H1 (cell line): ENCODE data around the gene GPD1L. TPM values are rescaled to one million over a fixed set of nuclear protein-coding genes. Genes with fewer than 3 reads are reported as not detected.

ENCODE experiments used
- CTCF ChIA-PET: fragments of 300-600 bp; sonication (Branson Sonifier 250); formaldehyde crosslinking; loops from one replicate; lab custom pipeline; 2021; ENCODE audit not compliant: partially characterized antibody; lab: Charles Lee
- POLR2A ChIA-PET: fragments of 300-600 bp; sonication (Branson Sonifier 250); formaldehyde crosslinking; loops from one replicate; lab custom pipeline; 2021; ENCODE audit warnings: inconsistent platforms; ENCODE audit not compliant: partially characterized antibody; lab: Charles Lee
- DNase-seq, 2 experiments: peaks; one replicate each; pipeline versions ENCODE4 v3.0.0 to v3.0.0-alpha.2; 2010 to 2022; ENCODE audit warnings: low spot score in 2 of 2, low read depth in 1 of 2, mixed read lengths in 1 of 2
- FAIRE-seq: peaks from 2 replicates; lab custom pipeline; 2011; peaks lifted over from hg19 to GRCh38; lab: Jason Lieb, UNC
- H2AFZ ChIP-seq: 2 replicates; pipeline ENCODE4 v1.8.1; 2012; ENCODE audit warnings: low read length, inconsistent platforms
- H2AK5ac ChIP-seq: 2 replicates; pipeline ENCODE4 v1.6.1; 2013; ENCODE audit warnings: low read depth, low read length
- H2BK120ac ChIP-seq: replicated peaks from 2 replicates; pipeline ENCODE3; 2013; ENCODE audit warnings: low read depth, low read length, inconsistent platforms
- H2BK12ac ChIP-seq: 2 replicates; pipeline ENCODE4 v1.6.1; 2013; ENCODE audit warnings: low read depth, low read length
- H2BK15ac ChIP-seq: 2 replicates; pipeline ENCODE4 v1.6.1; 2013; ENCODE audit warnings: low read length
- H2BK20ac ChIP-seq: 2 replicates; pipeline ENCODE4 v1.6.1; 2013; ENCODE audit warnings: low read length
- H2BK5ac ChIP-seq: 2 replicates; pipeline ENCODE4 v1.6.1; 2013; ENCODE audit warnings: low read depth, low read length
- H3K14ac ChIP-seq: 2 replicates; pipeline ENCODE4 v1.6.1; 2013; ENCODE audit warnings: inconsistent platforms; ENCODE audit not compliant: insufficient read length
- H3K18ac ChIP-seq: 2 replicates; pipeline ENCODE4 v1.6.1; 2013; ENCODE audit warnings: low read length; ENCODE audit errors: extremely low read depth
- H3K23ac ChIP-seq: 2 replicates; pipeline ENCODE4 v1.6.1; 2013; ENCODE audit warnings: inconsistent platforms; ENCODE audit not compliant: insufficient read length
- H3K23me2 ChIP-seq: 2 replicates; pipeline ENCODE4 v1.6.1; 2013; ENCODE audit warnings: low read depth, low read length
- H3K27ac ChIP-seq: 2 replicates; pipeline ENCODE4 v1.6.1; 2011; ENCODE audit warnings: low read depth, low read length, inconsistent platforms
- H3K27me3 ChIP-seq, 4 experiments: replicated peaks in 1 of 4; 1 replicate in 1 of 4; 2 replicates in 3 of 4; pipeline versions ENCODE4 v1.6.1 to v1.8.1; 2011 to 2013; ENCODE audit warnings: low read length in 3 of 4, mild to moderate bottlenecking in 3 of 4, inconsistent platforms in 2 of 4, mixed read lengths in 2 of 4, moderate library complexity in 1 of 4; ENCODE audit not compliant: control insufficient read depth in 3 of 4, insufficient read depth in 3 of 4; ENCODE audit errors: extremely low read depth in 1 of 4
- H3K36me3 ChIP-seq, 4 experiments: 2 replicates each; pipeline versions ENCODE4 v1.6.1 to v1.8.1; 2011 to 2013; ENCODE audit warnings: mild to moderate bottlenecking in 4 of 4, low read length in 3 of 4, moderate library complexity in 2 of 4, control low read depth in 1 of 4, inconsistent platforms in 1 of 4; ENCODE audit not compliant: insufficient read depth in 4 of 4, control insufficient read depth in 2 of 4
- H3K4ac ChIP-seq: replicated peaks from 2 replicates; pipeline ENCODE3; 2013; ENCODE audit warnings: low read length, low read depth, mixed read lengths, inconsistent platforms; ENCODE audit not compliant: insufficient read length
- H3K4me1 ChIP-seq, 4 experiments: replicated peaks in 1 of 4; 1 replicate in 1 of 4; 2 replicates in 3 of 4; pipeline versions ENCODE4 v1.6.1 to v1.8.1; 2011 to 2013; ENCODE audit warnings: low read length in 3 of 4, inconsistent platforms in 2 of 4, mixed read lengths in 1 of 4; ENCODE audit not compliant: insufficient read depth in 4 of 4, control insufficient read depth in 3 of 4
- H3K4me2 ChIP-seq, 2 experiments: 2 replicates each; pipeline versions ENCODE4 v1.6.1 to v1.8.1; 2011 to 2013; ENCODE audit warnings: low read depth in 2 of 2, low read length in 2 of 2, control low read depth in 1 of 2, inconsistent platforms in 1 of 2, mild to moderate bottlenecking in 1 of 2; ENCODE audit not compliant: insufficient read depth in 1 of 2
- H3K4me3 ChIP-seq, 4 experiments: fragments of 200-600, 300-600 bp in 1 of 4; sonication (generic), shearing (Covaris generic), sonication (Bioruptor Twin) in 1 of 4; 2 replicates each; pipeline versions ENCODE4 v1.5.1 to v1.8.1; 2011 to 2016; ENCODE audit warnings: low read length in 4 of 4, low read depth in 3 of 4, control low read depth in 2 of 4, inconsistent platforms in 2 of 4, mild to moderate bottlenecking in 2 of 4, mixed read lengths in 1 of 4, moderate library complexity in 1 of 4; ENCODE audit not compliant: insufficient read depth in 2 of 4; ENCODE audit errors: extremely low read depth in 1 of 4
- H3K56ac ChIP-seq: replicated peaks from 2 replicates; pipeline ENCODE3; 2013; ENCODE audit warnings: low read depth, mild to moderate bottlenecking, mixed read lengths, low read length, inconsistent platforms; ENCODE audit not compliant: insufficient read length
- H3K79me1 ChIP-seq: 2 replicates; pipeline ENCODE4 v1.6.1; 2013; ENCODE audit warnings: low read depth, low read length, control low read depth
- H3K79me2 ChIP-seq, 2 experiments: 2 replicates each; pipeline versions ENCODE4 v1.6.1 to v1.8.1; 2012 to 2013; ENCODE audit warnings: low read length in 2 of 2, mild to moderate bottlenecking in 2 of 2, inconsistent platforms in 1 of 2; ENCODE audit not compliant: insufficient read depth in 2 of 2, control insufficient read depth in 1 of 2
- H3K9ac ChIP-seq, 4 experiments: replicated peaks in 1 of 4; 1 replicate in 1 of 4; 2 replicates in 3 of 4; pipeline versions ENCODE4 v1.6.1 to v1.8.1; 2011 to 2013; ENCODE audit warnings: low read depth in 3 of 4, low read length in 3 of 4, control low read depth in 2 of 4, mild to moderate bottlenecking in 2 of 4, moderate library complexity in 2 of 4, inconsistent platforms in 1 of 4; ENCODE audit errors: extremely low read depth in 1 of 4
- H3K9me3 ChIP-seq, 2 experiments: 2 replicates each; pipeline versions ENCODE4 v1.6.1 to v1.8.1; 2012 to 2013; ENCODE audit warnings: mild to moderate bottlenecking in 2 of 2, moderate library complexity in 2 of 2, control low read depth in 1 of 2, inconsistent platforms in 1 of 2, low read depth in 1 of 2, low read length in 1 of 2, mixed read lengths in 1 of 2; ENCODE audit not compliant: insufficient read depth in 2 of 2
- H4K20me1 ChIP-seq, 2 experiments: replicated peaks in 1 of 2; 2 replicates each; pipeline versions ENCODE3 to v1.8.1; 2011 to 2013; ENCODE audit warnings: inconsistent platforms in 2 of 2, low read length in 2 of 2, mild to moderate bottlenecking in 1 of 2; ENCODE audit not compliant: insufficient read depth in 2 of 2, control insufficient read depth in 1 of 2
- H4K5ac ChIP-seq: 2 replicates; pipeline ENCODE4 v1.6.1; 2013; ENCODE audit warnings: low read length, low read depth, mixed read lengths, inconsistent platforms; ENCODE audit not compliant: insufficient read length
- H4K8ac ChIP-seq: 2 replicates; pipeline ENCODE4 v1.8.0; 2013; ENCODE audit warnings: mild to moderate bottlenecking, moderate library complexity, low read length, inconsistent platforms; ENCODE audit not compliant: insufficient read depth; ENCODE audit errors: extremely low read depth
- H4K91ac ChIP-seq: replicated peaks from 2 replicates; pipeline ENCODE3; 2013; ENCODE audit warnings: low read length, mixed read lengths, inconsistent platforms; ENCODE audit not compliant: insufficient read length
- FOSL1 ChIP-seq: IDR thresholded peaks from 2 replicates; pipeline ENCODE4 v1.6.1; 2011; ENCODE audit warnings: mild to moderate bottlenecking, low read depth, low read length, moderate library complexity; ENCODE audit not compliant: insufficient read depth
- TCF12 ChIP-seq: IDR thresholded peaks from 2 replicates; pipeline ENCODE4 v1.6.1; 2011; ENCODE audit warnings: low read depth, mild to moderate bottlenecking, low read length
- WGBS, 2 experiments: shearing (Covaris generic) in 1 of 2; methylation state at CpG; one replicate each; pipeline versions ENCODE4 v1.1.6 to v1.1.7; 2013 to 2015; ENCODE audit warnings: low lambda C conversion rate in 2 of 2, mixed read lengths in 2 of 2, inconsistent platforms in 1 of 2, low coverage in 1 of 2, missing lambda C conversion rate in 1 of 2; ENCODE audit not compliant: insufficient replicate concordance in 2 of 2, insufficient coverage in 1 of 2, insufficient read length in 1 of 2; ENCODE audit errors: extremely low coverage in 1 of 2, missing lambda C conversion rate in 1 of 2; 5-methylcytosine and 5-hydroxymethylcytosine counted together
- polyA plus RNA-seq, 7 experiments: library from polyadenylated mRNA; depleted of rRNA in 3 of 7; stranded (reverse) in 5 of 7; unstranded in 2 of 7; fragments of >200 nt in 5 of 7; fragments of 200-250 nt in 2 of 7; gene quantifications; 1 replicate in 5 of 7; 2 replicates in 1 of 7; 4 replicates in 1 of 7; pipeline versions ENCODE4 v1.2.1 to v1.2.3, GENCODE V29; 2011 to 2013; ENCODE audit warnings: missing spikeins in 2 of 7, mixed read lengths in 2 of 7
- total RNA-seq: library from RNA; stranded (reverse); fragmentation: NEBNext Ultra II Directional; extraction: Animal tissue kit (Norgen Biotek cat#: 25700); gene quantifications from 2 replicates; pipeline ENCODE4 v1.2.1, GENCODE V29; 2021

GPD1L gene
- total and polyA plus RNA-seq, 2 of the 8 experiments (the other 6 are each of a cell fraction or from before 2014, with no cell fraction given), result 2.4 to 8.4 TPM

GRCh38 chr3:32086464-32086863, 20.0 kb upstream of the GPD1L start:
- H3K4me1 ChIP-seq, result no peaks in the 10 kb centered on the region
- H3K27me3 ChIP-seq, result no peaks in the 10 kb centered on the region
- H3K9me3 ChIP-seq, result no peaks in the 10 kb centered on the region; a peak in 1 of 4 replicates
- ChIA-PET CTCF (interaction anchor here (0.7 to 1.2 kb wide), 2 partner anchors 49 to 67 kb away, joined by 3 to 4 read pairs; no protein-coding TSS in a partner anchor), POLR2A (no interaction called here)
- H3K18ac ChIP-seq, result no peak overlapping the region
- H2BK12ac ChIP-seq, result no peak overlapping the region
- no peak for TF ChIP-seq FOSL1
- TF ChIP-seq TCF12, result no peak
- H3K9ac ChIP-seq, result no peak overlapping the region
- H3K79me1 ChIP-seq, result no peaks in the 10 kb centered on the region
- H3K27ac ChIP-seq, result no peak overlapping the region
- no peak overlapping the region for H4K5ac ChIP-seq
- no peak overlapping the region for H2BK5ac ChIP-seq
- FAIRE-seq (no peak), DNase-seq (no peak)
- H2BK20ac ChIP-seq, result no peak overlapping the region
- no peak overlapping the region for H4K8ac ChIP-seq
- 100% methylated on average over 1 of the region's 1 CpG; no CpG with 5 or more reads in 1 of the 2 experiments for WGBS, 2 experiments
- H3K4ac ChIP-seq, result no peak overlapping the region
- no peaks in the 10 kb centered on the region for H3K23me2 ChIP-seq
- no peak overlapping the region for H2AK5ac ChIP-seq
- no peak overlapping the region for H3K4me3 ChIP-seq
- no peak overlapping the region for H2BK120ac ChIP-seq
- H3K79me2 ChIP-seq, result no peaks in the 10 kb centered on the region
- no peak overlapping the region for H3K56ac ChIP-seq
- H3K23ac ChIP-seq, result no peak overlapping the region
- no peaks in the 10 kb centered on the region for H4K20me1 ChIP-seq
- H3K14ac ChIP-seq, result no peak overlapping the region
- H4K91ac ChIP-seq, result no peak overlapping the region
- H2BK15ac ChIP-seq, result no peak overlapping the region
- no peaks in the 10 kb centered on the region for H3K36me3 ChIP-seq
- H2AFZ ChIP-seq, result no peak overlapping the region
- no peak overlapping the region for H3K4me2 ChIP-seq
